ENCODE results near the gene KCND3.

DNA sequence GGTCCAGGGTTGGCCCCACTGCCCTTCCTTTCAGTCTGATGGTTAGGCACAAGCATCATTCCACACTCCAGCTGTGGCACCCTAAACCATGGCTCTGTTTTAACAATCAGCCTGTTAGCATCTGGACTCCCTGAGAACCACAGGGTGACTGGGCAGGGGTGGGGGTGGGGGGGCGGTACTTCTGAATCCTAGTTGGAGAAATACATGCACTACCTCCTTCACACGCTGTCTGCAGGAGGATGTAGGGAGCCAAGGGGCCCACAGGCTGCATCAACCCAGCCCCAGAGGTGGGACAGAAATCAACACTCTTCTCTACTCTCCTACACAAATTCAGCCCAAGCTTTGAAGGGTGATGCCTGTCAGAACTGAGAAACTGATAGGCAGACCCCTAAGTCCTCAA lies 209.9 kb downstream of the KCND3 start:
- TF ChIP-seq CTCF (IDR thresholded peaks at IDR 0.05; ENCODE audit: poor library complexity, severe bottlenecking): no peak
- TF ChIP-seq EZH2 (IDR thresholded peaks at IDR 0.05; ENCODE audit: borderline replicate concordance, insufficient read depth, low read length, poor library complexity, severe bottlenecking): no peak
